RWPE1 (cell line): ENCODE data around the gene CDK5R1.

Experiments
- CTCF ChIA-PET: fragments of 350-600 bp; sonication (Branson Sonifier 250); formaldehyde crosslinking; extraction: SDS; loops from one replicate; lab custom pipeline; 2021; lab: Yijun Ruan, JAX
- POLR2A ChIA-PET: fragments of 400-600 bp; formaldehyde crosslinking; extraction: SDS; loops from one replicate; lab custom pipeline; 2020; ENCODE audit warnings: antibody characterized with exemption; ENCODE audit not compliant: low non-redundant PET; lab: Yijun Ruan, JAX
- DNase-seq: peaks from one replicate; pipeline ENCODE4 v3.0.0; 2012; ENCODE audit warnings: low spot score
- H3K27ac ChIP-seq: fragments of 450-650 bp; 2 replicates; pipeline ENCODE4 v1.5.1; 2017
- TF ChIP-seq, protein P1 (sequence below): fragments of 450-650 bp; conservative IDR thresholded peaks from 2 replicates; pipeline ENCODE4 v1.5.1; 2017; ENCODE audit warnings: low read depth, mild to moderate bottlenecking

Gene CDK5R1

DNA sequence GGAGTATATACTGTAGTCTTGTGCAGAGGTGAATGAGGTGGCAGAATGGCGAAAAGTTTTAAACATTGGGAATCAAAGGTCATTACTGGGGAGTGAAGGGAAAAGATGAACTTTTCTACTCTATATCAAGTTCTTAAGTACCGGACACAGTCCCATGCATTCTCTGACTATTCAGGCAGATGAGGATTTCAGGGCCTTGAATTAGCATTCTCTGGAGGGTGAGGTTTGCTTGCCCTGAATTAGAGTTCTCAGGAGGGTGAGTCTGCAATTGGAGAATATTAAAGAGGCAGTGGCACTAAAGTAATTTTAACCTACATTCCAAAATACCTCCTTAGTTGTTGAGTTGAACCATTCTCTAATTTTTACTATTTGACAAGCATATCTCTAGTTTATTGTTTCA, 33.4 kb upstream of the CDK5R1 start:
- no peak overlapping the region for H3K27ac ChIP-seq
- ChIA-PET POLR2A (no interaction called here), CTCF (interaction anchor here (0.6 to 0.9 kb wide), 2 partner anchors 384 to 424 kb away, joined by 3 read pairs; partner anchors contain the start of gene MYO1D)
- TF ChIP-seq, protein P1, sequence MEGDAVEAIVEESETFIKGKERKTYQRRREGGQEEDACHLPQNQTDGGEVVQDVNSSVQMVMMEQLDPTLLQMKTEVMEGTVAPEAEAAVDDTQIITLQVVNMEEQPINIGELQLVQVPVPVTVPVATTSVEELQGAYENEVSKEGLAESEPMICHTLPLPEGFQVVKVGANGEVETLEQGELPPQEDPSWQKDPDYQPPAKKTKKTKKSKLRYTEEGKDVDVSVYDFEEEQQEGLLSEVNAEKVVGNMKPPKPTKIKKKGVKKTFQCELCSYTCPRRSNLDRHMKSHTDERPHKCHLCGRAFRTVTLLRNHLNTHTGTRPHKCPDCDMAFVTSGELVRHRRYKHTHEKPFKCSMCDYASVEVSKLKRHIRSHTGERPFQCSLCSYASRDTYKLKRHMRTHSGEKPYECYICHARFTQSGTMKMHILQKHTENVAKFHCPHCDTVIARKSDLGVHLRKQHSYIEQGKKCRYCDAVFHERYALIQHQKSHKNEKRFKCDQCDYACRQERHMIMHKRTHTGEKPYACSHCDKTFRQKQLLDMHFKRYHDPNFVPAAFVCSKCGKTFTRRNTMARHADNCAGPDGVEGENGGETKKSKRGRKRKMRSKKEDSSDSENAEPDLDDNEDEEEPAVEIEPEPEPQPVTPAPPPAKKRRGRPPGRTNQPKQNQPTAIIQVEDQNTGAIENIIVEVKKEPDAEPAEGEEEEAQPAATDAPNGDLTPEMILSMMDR = no peak
- no peak for DNase-seq

DNA sequence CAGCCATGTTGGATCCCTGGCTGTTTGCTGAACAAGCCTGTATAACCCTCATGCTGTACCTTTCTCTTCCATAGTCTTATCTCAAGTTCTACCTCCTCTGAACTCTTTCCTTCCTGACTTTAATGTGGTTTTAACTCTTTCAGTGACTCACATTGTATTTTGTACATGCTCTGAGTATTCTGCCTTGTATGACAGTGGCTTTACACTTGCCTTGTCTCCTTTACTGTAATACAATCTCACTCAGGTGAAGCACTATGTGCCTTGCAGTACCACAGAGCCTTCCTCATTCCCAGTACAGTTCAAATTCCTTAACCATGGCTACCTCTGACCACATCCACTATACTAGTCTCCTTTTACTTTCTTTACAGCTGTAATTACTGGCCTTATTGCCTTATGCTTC, 28.4 kb upstream of the CDK5R1 start:
- TF ChIP-seq, protein P1 = no peak
- CTCF ChIA-PET = no interaction called here
- POLR2A ChIA-PET = no interaction called here
- no peak for DNase-seq
- no peak overlapping the region for H3K27ac ChIP-seq

DNA sequence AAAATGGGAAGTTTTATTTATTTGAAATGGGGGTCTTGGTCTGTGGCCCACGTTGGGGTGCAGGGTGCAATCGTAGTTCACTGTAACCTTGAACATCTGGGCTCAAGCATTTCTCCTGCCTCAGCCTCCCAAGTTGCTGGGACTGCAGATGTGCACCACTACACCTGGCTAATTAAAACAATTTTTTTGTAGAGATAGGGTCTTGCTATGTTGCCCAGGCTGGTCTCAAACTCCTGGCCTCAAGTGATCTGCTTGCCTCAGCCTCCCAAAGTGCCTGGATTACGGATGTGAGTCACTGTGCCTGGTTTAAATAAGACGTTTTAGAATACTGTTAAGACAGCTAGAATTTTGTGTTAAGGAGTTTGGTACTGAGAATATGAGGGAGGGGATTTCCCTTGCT, 26.7 kb upstream of the CDK5R1 start:
- no peak overlapping the region for H3K27ac ChIP-seq
- DNase-seq = no peak
- TF ChIP-seq, protein P1 = no peak
- POLR2A ChIA-PET = no interaction called here
- CTCF ChIA-PET = interaction anchor here (0.7 kb wide), 1 partner anchor 265 kb away, joined by 3 read pairs; no protein-coding TSS in a partner anchor

DNA sequence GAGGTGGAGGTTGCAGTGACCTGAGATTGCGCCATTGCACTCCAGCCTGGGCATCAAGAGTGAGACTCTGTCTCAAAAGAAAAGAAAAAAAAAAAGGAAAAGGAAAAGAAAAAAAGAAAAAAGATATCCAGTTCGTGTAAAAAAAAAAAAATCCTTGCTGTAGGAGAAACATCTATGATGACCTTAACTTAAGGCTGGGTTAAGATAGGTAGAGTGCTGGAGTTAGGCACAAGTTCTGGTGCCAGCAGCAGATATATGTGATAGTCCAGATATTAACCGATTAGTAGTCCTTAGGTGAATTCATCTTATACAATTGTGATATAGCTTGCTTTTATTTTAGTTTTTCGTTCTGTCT, 25.3 kb upstream of the CDK5R1 start:
- H3K27ac ChIP-seq = no peak overlapping the region
- CTCF ChIA-PET = interaction anchor here (0.6 to 1.9 kb wide), 11 partner anchors 13 to 626 kb away, joined by 3 to 11 read pairs (median 4); partner anchors contain the start of gene PSMD11
- POLR2A ChIA-PET = no interaction called here

DNA sequence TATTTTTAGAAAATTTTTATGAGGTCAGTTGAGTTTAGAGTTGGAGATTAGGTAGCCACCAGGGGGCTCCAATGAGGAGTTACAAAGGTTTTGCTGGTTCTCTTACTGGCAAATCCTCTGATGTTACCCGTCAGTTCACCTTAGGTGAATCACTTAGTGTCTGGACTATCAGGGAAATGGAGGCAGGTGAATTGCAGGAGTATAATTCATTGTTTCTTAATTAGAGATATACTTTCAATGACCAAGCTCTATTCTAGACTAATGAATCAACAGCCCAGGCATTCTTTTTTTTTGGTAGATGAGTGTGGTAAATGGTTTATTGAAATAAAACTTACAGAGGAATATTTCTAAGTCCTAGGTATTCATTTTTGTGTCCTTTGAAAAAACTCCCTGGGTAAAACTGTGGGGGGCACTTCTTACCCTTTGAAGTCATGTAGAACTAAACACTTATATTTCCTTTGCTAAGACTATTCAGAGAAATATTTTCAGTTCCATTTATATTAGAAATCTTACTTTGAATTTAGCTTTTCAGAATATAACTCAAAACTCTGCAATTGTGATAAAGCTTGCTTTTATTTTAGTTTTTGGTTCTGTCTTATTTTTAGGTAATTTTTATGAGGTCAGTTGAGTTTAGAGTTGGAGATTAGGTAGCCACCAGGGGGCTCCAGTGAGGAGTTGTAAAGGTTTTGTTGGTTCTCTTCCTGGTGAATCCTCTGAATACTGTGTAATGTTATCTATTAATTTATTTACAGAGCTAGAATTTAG, 24.8 kb upstream of the CDK5R1 start:
- TF ChIP-seq, protein P1 = peak; percentile 45
- ChIA-PET CTCF (interaction anchor here (0.6 to 1.9 kb wide), 19 partner anchors 10 to 625 kb away, joined by 3 to 11 read pairs (median 4); partner anchors contain the start of gene PSMD11), POLR2A (no interaction called here)
- H3K27ac ChIP-seq = no peak overlapping the region
- peak; percentile 51 for DNase-seq

More for the DNA sequence above, 25.3 kb upstream of the CDK5R1 start:
- TF ChIP-seq, protein P1 = no peak; the same call in 1 of the 2 replicates
- DNase-seq = no peak

DNA sequence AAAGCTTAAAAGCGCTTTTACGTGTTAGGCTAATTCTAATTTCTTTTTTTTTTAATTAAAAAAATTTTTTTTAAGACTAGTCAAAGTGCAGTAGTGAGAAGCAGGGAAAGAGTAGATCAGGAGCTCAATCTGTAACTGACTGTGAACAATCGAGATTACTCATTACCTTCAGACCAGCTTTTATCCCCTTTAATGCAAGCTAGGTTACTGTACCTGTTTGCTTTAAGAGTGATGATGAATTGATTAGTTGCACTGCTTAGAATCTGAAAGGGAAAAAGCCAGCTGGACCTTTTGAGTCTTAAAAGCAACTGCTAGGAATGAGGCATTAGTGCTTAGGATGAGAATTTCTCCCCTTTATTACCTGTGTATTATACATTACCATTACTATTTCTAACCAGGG, 23.5 kb upstream of the CDK5R1 start:
- ChIA-PET CTCF (interaction anchor here (0.6 to 1.7 kb wide), 7 partner anchors 8 to 292 kb away, joined by 3 to 6 read pairs (median 3); partner anchors contain the start of gene PSMD11), POLR2A (no interaction called here)

More for the DNA sequence above, 23.5 kb upstream of the CDK5R1 start:
- no peak overlapping the region for H3K27ac ChIP-seq
- TF ChIP-seq, protein P1 = no peak
- no peak for DNase-seq
